HepG2 (cell line): ENCODE data around the gene ABCG1.

Experiments
- ESRRA ChIP-seq: sonication (generic); formaldehyde crosslinking; IDR thresholded peaks from 2 replicates; pipeline ENCODE4 v1.5.1; 2020; ENCODE audit warnings: mild to moderate bottlenecking, low read depth, missing genetic modification reagents
- MTA1 ChIP-seq: sonication (generic); formaldehyde crosslinking; IDR thresholded peaks from 2 replicates; pipeline ENCODE4 v1.4.0; 2020; ENCODE audit warnings: missing genetic modification reagents, mild to moderate bottlenecking, borderline replicate concordance
- NFE2L2 ChIP-seq: fragments of 150-350 bp; IDR thresholded peaks from 2 replicates; pipeline ENCODE4 v1.6.1; 2014; ENCODE audit warnings: low read length
- PITX1 ChIP-seq: sonication (generic); formaldehyde crosslinking; IDR thresholded peaks from 2 replicates; pipeline ENCODE4 v1.5.1; 2020; ENCODE audit warnings: mild to moderate bottlenecking, missing genetic modification reagents
- PRPF4 ChIP-seq: fragments of 200-400 bp; formaldehyde crosslinking; IDR thresholded peaks from 2 replicates; pipeline ENCODE4 v1.6.1; 2016; ENCODE audit warnings: low read length, low read depth; ENCODE audit not compliant: poor library complexity, severe bottlenecking
- RFX5 ChIP-seq: IDR thresholded peaks from 2 replicates; pipeline ENCODE4 v1.6.1; 2011; ENCODE audit warnings: low read depth, low read length, improper control_type of control experiment
- RXRA ChIP-seq: sonication (generic); formaldehyde crosslinking; IDR thresholded peaks from 2 replicates; pipeline ENCODE4 v1.5.1; 2020; ENCODE audit warnings: missing genetic modification reagents
- SRSF1 ChIP-seq: fragments of 200-400 bp; formaldehyde crosslinking; optimal IDR thresholded peaks from 2 replicates; pipeline ENCODE3; 2017; ENCODE audit warnings: mild to moderate bottlenecking, low read depth, low read length, moderate library complexity
- TF ChIP-seq, protein P1 (sequence below): sonication (generic); formaldehyde crosslinking; IDR thresholded peaks from 2 replicates; pipeline ENCODE4 v1.4.0; 2020; ENCODE audit warnings: low read depth, mild to moderate bottlenecking, missing genetic modification reagents
- TF ChIP-seq, protein P2 (sequence below), 2 experiments: sonication (generic) in 1 of 2; formaldehyde crosslinking in 1 of 2; IDR thresholded peaks; 2 replicates each; pipeline versions ENCODE4 v1.4.0 to v1.6.1; 2018 to 2020; ENCODE audit warnings: missing genetic modification reagents in 2 of 2, borderline replicate concordance in 1 of 2, low read depth in 1 of 2, mild to moderate bottlenecking in 1 of 2, missing biosample characterization in 1 of 2
- TF ChIP-seq, protein P3 (sequence below): sonication (generic); formaldehyde crosslinking; IDR thresholded peaks from 2 replicates; pipeline ENCODE4 v1.5.0; 2020; ENCODE audit warnings: mild to moderate bottlenecking, missing genetic modification reagents, moderate library complexity
- TF ChIP-seq, protein P4 (sequence below): IDR thresholded peaks from 2 replicates; pipeline ENCODE4 v1.6.1; 2012; ENCODE audit warnings: low read length, improper control_type of control experiment

DNA sequence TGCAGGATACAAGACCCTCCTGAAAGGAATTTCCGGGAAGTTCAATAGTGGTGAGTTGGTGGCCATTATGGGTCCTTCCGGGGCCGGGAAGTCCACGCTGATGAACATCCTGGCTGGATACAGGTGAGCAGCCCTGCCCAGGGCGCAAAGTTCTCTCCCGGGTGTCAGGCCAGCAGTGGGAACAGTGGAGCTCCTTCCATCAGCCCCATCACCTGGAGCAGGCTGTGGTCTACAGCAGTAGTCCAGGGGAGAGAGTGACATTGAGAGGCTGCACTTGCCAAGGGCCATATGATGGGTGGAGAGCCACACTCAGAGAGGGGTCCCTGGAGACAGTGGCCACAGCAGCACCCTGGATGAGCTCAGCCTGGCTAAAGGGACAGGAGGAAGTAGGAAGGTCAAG is 52.1 kb downstream of the ABCG1 start:
- TF ChIP-seq SRSF1 (no peak), NFE2L2 (no peak), RXRA (CRISPR knock-in tag) (no peak), PRPF4 (no peak), ESRRA (CRISPR knock-in tag) (no peak), MTA1 (no peak), PITX1 (CRISPR knock-in tag) (no peak), RFX5 (no peak)
- TF ChIP-seq, protein P1, sequence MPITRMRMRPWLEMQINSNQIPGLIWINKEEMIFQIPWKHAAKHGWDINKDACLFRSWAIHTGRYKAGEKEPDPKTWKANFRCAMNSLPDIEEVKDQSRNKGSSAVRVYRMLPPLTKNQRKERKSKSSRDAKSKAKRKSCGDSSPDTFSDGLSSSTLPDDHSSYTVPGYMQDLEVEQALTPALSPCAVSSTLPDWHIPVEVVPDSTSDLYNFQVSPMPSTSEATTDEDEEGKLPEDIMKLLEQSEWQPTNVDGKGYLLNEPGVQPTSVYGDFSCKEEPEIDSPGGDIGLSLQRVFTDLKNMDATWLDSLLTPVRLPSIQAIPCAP = no peak
- TF ChIP-seq, protein P2, sequence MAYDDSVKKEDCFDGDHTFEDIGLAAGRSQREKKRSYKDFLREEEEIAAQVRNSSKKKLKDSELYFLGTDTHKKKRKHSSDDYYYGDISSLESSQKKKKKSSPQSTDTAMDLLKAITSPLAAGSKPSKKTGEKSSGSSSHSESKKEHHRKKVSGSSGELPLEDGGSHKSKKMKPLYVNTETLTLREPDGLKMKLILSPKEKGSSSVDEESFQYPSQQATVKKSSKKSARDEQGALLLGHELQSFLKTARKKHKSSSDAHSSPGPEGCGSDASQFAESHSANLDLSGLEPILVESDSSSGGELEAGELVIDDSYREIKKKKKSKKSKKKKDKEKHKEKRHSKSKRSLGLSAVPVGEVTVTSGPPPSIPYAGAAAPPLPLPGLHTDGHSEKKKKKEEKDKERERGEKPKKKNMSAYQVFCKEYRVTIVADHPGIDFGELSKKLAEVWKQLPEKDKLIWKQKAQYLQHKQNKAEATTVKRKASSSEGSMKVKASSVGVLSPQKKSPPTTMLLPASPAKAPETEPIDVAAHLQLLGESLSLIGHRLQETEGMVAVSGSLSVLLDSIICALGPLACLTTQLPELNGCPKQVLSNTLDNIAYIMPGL (CRISPR knock-in tag; IDR thresholded peaks at IDR 0.05; ENCODE audit: borderline replicate concordance in 1 of 2, low read depth in 1 of 2) = no peak
- TF ChIP-seq, protein P3, sequence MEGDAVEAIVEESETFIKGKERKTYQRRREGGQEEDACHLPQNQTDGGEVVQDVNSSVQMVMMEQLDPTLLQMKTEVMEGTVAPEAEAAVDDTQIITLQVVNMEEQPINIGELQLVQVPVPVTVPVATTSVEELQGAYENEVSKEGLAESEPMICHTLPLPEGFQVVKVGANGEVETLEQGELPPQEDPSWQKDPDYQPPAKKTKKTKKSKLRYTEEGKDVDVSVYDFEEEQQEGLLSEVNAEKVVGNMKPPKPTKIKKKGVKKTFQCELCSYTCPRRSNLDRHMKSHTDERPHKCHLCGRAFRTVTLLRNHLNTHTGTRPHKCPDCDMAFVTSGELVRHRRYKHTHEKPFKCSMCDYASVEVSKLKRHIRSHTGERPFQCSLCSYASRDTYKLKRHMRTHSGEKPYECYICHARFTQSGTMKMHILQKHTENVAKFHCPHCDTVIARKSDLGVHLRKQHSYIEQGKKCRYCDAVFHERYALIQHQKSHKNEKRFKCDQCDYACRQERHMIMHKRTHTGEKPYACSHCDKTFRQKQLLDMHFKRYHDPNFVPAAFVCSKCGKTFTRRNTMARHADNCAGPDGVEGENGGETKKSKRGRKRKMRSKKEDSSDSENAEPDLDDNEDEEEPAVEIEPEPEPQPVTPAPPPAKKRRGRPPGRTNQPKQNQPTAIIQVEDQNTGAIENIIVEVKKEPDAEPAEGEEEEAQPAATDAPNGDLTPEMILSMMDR (CRISPR knock-in tag) = no peak
- TF ChIP-seq, protein P4, sequence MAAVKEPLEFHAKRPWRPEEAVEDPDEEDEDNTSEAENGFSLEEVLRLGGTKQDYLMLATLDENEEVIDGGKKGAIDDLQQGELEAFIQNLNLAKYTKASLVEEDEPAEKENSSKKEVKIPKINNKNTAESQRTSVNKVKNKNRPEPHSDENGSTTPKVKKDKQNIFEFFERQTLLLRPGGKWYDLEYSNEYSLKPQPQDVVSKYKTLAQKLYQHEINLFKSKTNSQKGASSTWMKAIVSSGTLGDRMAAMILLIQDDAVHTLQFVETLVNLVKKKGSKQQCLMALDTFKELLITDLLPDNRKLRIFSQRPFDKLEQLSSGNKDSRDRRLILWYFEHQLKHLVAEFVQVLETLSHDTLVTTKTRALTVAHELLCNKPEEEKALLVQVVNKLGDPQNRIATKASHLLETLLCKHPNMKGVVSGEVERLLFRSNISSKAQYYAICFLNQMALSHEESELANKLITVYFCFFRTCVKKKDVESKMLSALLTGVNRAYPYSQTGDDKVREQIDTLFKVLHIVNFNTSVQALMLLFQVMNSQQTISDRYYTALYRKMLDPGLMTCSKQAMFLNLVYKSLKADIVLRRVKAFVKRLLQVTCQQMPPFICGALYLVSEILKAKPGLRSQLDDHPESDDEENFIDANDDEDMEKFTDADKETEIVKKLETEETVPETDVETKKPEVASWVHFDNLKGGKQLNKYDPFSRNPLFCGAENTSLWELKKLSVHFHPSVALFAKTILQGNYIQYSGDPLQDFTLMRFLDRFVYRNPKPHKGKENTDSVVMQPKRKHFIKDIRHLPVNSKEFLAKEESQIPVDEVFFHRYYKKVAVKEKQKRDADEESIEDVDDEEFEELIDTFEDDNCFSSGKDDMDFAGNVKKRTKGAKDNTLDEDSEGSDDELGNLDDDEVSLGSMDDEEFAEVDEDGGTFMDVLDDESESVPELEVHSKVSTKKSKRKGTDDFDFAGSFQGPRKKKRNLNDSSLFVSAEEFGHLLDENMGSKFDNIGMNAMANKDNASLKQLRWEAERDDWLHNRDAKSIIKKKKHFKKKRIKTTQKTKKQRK = no peak
